Ovary (tissue), 3 donors: ENCODE results near the gene NOS3.

Source experiments
- EP300 ChIP-seq: sonication (generic); formaldehyde crosslinking; IDR thresholded peaks from one replicate; pipeline ENCODE4 v1.6.1; 2017; ENCODE audit warnings: antibody characterized with exemption
- POLR2A ChIP-seq: fragments of 450-650 bp; IDR thresholded peaks from one replicate; pipeline ENCODE4 v1.6.1; 2017; ENCODE audit warnings: antibody characterized with exemption, mild to moderate bottlenecking, moderate library complexity
- TF ChIP-seq, protein P1 (sequence below), 3 donors: fragments of 450-650 bp in 2 of 3; fragments of 200-600 bp in 1 of 3; IDR thresholded peaks; one replicate each; pipeline versions ENCODE4 v1.5.1 to v1.8.0; 2016 to 2022; ENCODE audit warnings: antibody characterized with exemption in 3 of 3, mild to moderate bottlenecking in 1 of 3
- donor health status: DM: no; HTN: no; CAD: no.

DNA sequence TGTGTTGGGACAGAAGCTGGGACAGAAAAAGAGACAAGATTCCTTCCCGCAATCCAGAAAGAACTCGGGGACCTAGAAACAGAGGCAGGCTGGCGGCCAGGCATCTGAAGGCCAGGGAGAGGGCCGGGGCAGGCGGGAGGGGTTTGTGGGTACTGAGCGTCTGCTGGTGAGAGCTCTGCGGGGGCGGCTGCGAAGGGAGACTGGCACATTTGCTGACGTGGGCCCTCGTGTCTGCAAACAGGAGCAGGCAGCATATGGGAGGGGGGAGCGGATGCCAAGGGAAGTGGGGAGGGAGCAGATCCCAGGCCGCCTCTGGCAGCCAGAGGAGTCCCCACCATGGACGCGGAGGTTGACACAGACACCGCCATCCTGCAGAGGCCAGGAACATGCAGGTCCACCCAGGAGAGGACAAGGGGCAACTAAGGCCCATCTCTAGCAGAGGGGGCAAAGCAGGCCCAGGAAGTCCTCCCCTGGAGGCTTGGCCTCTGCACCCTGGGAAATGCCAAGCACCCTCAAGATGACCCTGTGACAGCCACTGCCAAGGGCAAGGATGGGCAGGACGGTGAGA, 44.9 kb upstream of the NOS3 start:
- TF ChIP-seq, protein P1, sequence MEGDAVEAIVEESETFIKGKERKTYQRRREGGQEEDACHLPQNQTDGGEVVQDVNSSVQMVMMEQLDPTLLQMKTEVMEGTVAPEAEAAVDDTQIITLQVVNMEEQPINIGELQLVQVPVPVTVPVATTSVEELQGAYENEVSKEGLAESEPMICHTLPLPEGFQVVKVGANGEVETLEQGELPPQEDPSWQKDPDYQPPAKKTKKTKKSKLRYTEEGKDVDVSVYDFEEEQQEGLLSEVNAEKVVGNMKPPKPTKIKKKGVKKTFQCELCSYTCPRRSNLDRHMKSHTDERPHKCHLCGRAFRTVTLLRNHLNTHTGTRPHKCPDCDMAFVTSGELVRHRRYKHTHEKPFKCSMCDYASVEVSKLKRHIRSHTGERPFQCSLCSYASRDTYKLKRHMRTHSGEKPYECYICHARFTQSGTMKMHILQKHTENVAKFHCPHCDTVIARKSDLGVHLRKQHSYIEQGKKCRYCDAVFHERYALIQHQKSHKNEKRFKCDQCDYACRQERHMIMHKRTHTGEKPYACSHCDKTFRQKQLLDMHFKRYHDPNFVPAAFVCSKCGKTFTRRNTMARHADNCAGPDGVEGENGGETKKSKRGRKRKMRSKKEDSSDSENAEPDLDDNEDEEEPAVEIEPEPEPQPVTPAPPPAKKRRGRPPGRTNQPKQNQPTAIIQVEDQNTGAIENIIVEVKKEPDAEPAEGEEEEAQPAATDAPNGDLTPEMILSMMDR (IDR thresholded peaks at IDR 0.05), result no peak
- TF ChIP-seq POLR2A (no peak), EP300 (no peak)
